Measurements from ENCODE around the gene TMEM183A. TPM values are rescaled to one million over a fixed set of nuclear protein-coding genes. Genes with fewer than 3 reads are reported as not detected.
A peak's percentile ranks its signal among the peaks of the same experiment; 100 is the strongest.

TMEM183A gene
- total and polyA plus RNA-seq, 2 experiments from 2014 or later, result 65.2 to 78.8 TPM

DNA sequence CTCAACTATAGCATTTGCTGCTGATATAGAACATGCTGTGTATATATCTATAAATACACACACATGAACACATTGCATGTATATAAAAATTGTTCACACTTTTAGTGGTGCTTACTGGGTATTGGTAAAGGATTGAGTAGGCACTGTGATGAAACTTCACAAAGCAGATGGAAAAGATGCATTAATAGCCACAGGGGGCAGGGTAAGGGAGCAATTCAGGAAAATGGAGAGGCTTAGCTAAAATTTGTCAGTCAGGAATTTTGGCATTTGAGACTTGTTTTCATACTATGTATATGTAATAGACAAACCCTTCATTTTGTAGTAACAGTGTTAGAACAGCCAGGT lies 18.5 kb downstream of the TMEM183A start:
- Histone ChIP-seq H4K20me1 (ENCODE audit: insufficient read depth, poor library complexity, severe bottlenecking) (no peaks in the 10 kb centered on the region), H3K9me2 (replicated peaks; ENCODE audit: insufficient read depth) (no peaks in the 10 kb centered on the region), H3K79me2 (no peaks in the 10 kb centered on the region), H3K4me3 (peak overlapping the region; percentile 14), H2AFZ (peak overlapping the region; percentile 96), H3K9me3 (ENCODE audit: low read depth) (no peaks in the 10 kb centered on the region), H3K27me3 (peaks cover 15% of the 10 kb centered on the region), H3K27ac (peak overlapping the region; percentile 47), H3K4me2 (peak overlapping the region; percentile 98), H3K4me1 (ENCODE audit: insufficient read depth) (peaks cover 10% of the 10 kb centered on the region), H3K36me3 (replicated peaks; ENCODE audit: insufficient read depth, low read depth) (no peaks in the 10 kb centered on the region)
- TF ChIP-seq, protein P1, sequence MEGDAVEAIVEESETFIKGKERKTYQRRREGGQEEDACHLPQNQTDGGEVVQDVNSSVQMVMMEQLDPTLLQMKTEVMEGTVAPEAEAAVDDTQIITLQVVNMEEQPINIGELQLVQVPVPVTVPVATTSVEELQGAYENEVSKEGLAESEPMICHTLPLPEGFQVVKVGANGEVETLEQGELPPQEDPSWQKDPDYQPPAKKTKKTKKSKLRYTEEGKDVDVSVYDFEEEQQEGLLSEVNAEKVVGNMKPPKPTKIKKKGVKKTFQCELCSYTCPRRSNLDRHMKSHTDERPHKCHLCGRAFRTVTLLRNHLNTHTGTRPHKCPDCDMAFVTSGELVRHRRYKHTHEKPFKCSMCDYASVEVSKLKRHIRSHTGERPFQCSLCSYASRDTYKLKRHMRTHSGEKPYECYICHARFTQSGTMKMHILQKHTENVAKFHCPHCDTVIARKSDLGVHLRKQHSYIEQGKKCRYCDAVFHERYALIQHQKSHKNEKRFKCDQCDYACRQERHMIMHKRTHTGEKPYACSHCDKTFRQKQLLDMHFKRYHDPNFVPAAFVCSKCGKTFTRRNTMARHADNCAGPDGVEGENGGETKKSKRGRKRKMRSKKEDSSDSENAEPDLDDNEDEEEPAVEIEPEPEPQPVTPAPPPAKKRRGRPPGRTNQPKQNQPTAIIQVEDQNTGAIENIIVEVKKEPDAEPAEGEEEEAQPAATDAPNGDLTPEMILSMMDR (IDR thresholded peaks at IDR 0.05; ENCODE audit: poor library complexity), result no peak
- TF ChIP-seq EZH2phosphoT487 (IDR thresholded peaks at IDR 0.05; ENCODE audit: low read depth, severe bottlenecking, unreplicated experiment), result no peak
- no peak for TF ChIP-seq EZH2 (IDR thresholded peaks at IDR 0.05; ENCODE audit: borderline replicate concordance)
- no peak for DNase-seq (ENCODE audit: low spot score)

DNA sequence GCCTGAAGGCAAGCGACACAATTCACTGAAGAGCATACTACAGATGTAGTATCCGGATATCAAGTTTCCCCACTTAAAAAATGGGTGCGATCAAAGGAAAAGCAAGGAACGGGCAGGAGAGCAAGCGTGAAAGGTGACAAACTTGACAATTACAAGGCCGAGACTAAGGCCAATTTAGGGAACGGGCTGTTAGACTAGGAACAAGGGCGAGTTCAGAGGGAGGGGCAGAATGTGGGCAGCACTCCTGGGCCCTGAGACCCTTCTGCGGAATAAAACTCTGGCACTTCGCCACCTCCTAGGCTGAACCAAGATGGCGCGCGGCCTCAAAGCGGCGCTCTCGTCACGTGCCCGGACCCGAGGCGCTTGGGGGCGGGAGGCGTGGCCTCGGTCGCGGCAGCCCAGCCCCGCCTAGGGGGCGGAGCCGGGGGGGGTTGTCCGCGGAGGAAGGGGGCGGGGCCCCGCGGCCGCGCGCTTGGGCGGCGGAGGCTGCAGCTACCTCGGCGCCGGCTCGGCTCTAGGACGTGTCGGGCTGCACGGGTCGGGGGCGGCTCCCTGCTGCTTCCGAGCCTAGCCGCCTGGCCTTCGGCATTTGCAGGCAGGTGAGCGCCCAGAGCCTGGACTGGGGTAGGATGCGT lies 19.0 kb downstream of the TMEM183A start, which contains the start of gene PPFIA4:
TSS of gene PPFIA4 (plus strand) at position 461 of the 635 bp plus-strand sequence. CDS start 12,518 bp downstream, outside the sequence.
- Histone ChIP-seq H3K9me3 (ENCODE audit: low read depth) (no peaks in the 10 kb centered on the region), H3K27me3 (peaks cover 15% of the 10 kb centered on the region), H3K79me2 (no peaks in the 10 kb centered on the region), H3K36me3 (replicated peaks; ENCODE audit: insufficient read depth, low read depth) (no peaks in the 10 kb centered on the region), H4K20me1 (ENCODE audit: insufficient read depth, poor library complexity, severe bottlenecking) (no peaks in the 10 kb centered on the region), H3K27ac (peak within 1 kb of the TSS; percentile 47), H3K4me1 (ENCODE audit: insufficient read depth) (peaks cover 10% of the 10 kb centered on the region), H2AFZ (peak within 1 kb of the TSS; percentile 96), H3K9me2 (replicated peaks; ENCODE audit: insufficient read depth) (no peaks in the 10 kb centered on the region), H3K4me2 (peak within 1 kb of the TSS; percentile 98), H3K4me3 (peak within 1 kb of the TSS; percentile 55)
- TF ChIP-seq, protein P1 (IDR thresholded peaks at IDR 0.05; ENCODE audit: poor library complexity), result no peak
- TF ChIP-seq EZH2 (IDR thresholded peaks at IDR 0.05; ENCODE audit: borderline replicate concordance), result no peak
- no peak for TF ChIP-seq EZH2phosphoT487 (IDR thresholded peaks at IDR 0.05; ENCODE audit: low read depth, severe bottlenecking, unreplicated experiment)
- whole genome bisulfite sequencing (ENCODE audit: low lambda C conversion rate, missing lambda C conversion rate), result 24% methylated on average over 25 of the region's 52 CpGs
- DNase-seq (ENCODE audit: low spot score), result peak; percentile 97

DNA sequence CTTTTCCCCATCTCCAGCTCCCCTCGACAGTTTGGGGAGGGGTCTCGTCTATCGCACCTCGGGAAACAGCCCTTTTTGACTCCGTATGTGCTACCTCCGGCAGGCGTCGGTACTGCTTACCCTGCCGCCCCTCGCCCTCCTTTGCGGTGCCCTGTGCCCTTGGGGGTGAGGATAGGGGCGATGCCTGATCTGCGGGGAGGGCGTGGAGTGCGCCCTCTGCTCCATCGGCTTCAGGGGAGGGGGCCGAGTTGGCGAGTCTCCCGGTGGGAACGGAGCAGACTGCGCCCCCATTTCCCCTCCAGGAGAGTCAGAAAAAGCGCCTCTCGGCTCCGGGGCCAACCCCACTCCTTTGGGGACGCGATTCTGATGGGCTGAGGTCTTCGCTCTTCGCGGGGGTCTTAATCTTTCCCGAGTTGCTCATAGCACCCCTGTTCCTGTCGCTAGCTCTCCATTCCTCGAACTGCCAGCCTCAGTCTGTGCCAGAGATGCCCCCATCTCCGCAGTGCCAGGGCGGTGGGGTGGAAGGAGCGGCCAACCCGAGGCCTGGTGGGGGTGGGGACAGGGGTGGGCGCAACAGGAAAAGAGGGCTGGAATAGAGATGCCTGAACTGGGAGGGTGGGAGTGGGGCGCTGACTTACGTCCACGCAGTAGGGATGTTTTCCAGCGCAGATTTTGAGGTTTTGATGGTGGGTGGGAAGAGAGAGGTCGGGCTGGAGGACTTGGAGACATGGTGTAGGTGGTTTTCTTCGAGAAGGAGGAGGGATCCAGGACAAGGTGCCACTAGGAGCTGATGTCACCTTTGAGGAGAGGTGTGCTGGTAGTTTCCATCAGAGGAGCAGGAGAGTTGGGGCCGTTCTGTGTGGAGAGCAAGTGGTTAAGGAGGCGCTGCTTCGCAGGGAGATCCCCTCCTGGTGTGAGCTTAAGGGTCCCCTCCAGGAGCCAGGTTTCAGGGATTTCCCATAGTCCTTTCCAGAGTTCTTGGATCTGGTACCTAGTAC lies 19.8 kb downstream of the TMEM183A start:
- Histone ChIP-seq H3K79me2 (no peaks in the 10 kb centered on the region), H3K9me2 (replicated peaks; ENCODE audit: insufficient read depth) (no peaks in the 10 kb centered on the region), H4K20me1 (ENCODE audit: insufficient read depth, poor library complexity, severe bottlenecking) (no peaks in the 10 kb centered on the region), H3K9me3 (ENCODE audit: low read depth) (no peaks in the 10 kb centered on the region), H3K36me3 (replicated peaks; ENCODE audit: insufficient read depth, low read depth) (no peaks in the 10 kb centered on the region), H3K4me2 (peak overlapping the region; percentile 98), H2AFZ (peak overlapping the region; percentile 80), H3K27ac (no peak overlapping the region), H3K4me3 (peak overlapping the region; percentile 55), H3K27me3 (peaks cover 15% of the 10 kb centered on the region), H3K4me1 (ENCODE audit: insufficient read depth) (peaks cover 10% of the 10 kb centered on the region)
- WGBS (ENCODE audit: low lambda C conversion rate, missing lambda C conversion rate), result 7% methylated on average over 39 of the region's 46 CpGs
- DNase-seq (ENCODE audit: low spot score), result no peak
- no peak for TF ChIP-seq EZH2phosphoT487 (IDR thresholded peaks at IDR 0.05; ENCODE audit: low read depth, severe bottlenecking, unreplicated experiment)
- TF ChIP-seq, protein P1 (IDR thresholded peaks at IDR 0.05; ENCODE audit: poor library complexity), result no peak
